Measurements from ENCODE around the gene NFIA. TPM values are rescaled to one million over a fixed set of nuclear protein-coding genes. Genes with fewer than 3 reads are reported as not detected.

Gene NFIA
- total and polyA plus RNA-seq, 2 donors (not counting 1 experiment from before 2014, with no cell fraction given): 0.28 to 0.54 TPM

GRCh38 chr1:61120998-61121397 lies 38.6 kb downstream of the NFIA start:
- Histone ChIP-seq H3K36me3 (replicated peaks in 1 of 2; ENCODE audit: control extremely low read depth in 1 of 2, control insufficient read depth in 1 of 2, extremely low read depth in 1 of 2, insufficient read depth in 2 of 2, low read length in 1 of 2) (no peaks in the 10 kb centered on the region), H3K4me1 (ENCODE audit: control insufficient read depth in 2 of 2, insufficient read depth in 2 of 2, low read length in 2 of 2) (no peaks in the 10 kb centered on the region), H3K27ac (ENCODE audit: low read length in 2 of 2) (no peak overlapping the region), H3K9me3 (ENCODE audit: control extremely low read depth in 1 of 3, control insufficient read depth in 2 of 3, insufficient read depth in 1 of 3, low read length in 2 of 3) (no peaks in the 10 kb centered on the region), H2AFZ (ENCODE audit: insufficient read depth, low read depth, low read length, poor library complexity, severe bottlenecking) (no peak overlapping the region), H3K4me2 (replicated peaks; ENCODE audit: low read depth, low read length, poor library complexity, severe bottlenecking) (no peak overlapping the region), H3K4me3 (ENCODE audit: control extremely low read depth in 1 of 5, extremely low read depth in 1 of 5, insufficient read depth in 1 of 5, low read depth in 2 of 5, low read length in 4 of 5) (no peak overlapping the region), H4K20me1 (ENCODE audit: control insufficient read depth, insufficient read depth, low read length, poor library complexity, severe bottlenecking) (no peaks in the 10 kb centered on the region), H3K79me2 (ENCODE audit: control insufficient read depth, insufficient read depth, low read length) (no peaks in the 10 kb centered on the region), H3K9ac (ENCODE audit: low read length) (no peak overlapping the region), H3K27me3 (replicated peaks in 1 of 4; ENCODE audit: control extremely low read depth in 1 of 4, control insufficient read depth in 3 of 4, insufficient read depth in 4 of 4, low read length in 3 of 4) (no peaks in the 10 kb centered on the region)
- no peaks in the 10 kb centered on the region for H3K9me3 Mint-ChIP-seq (ENCODE audit: insufficient read depth)
- no peak for DNase-seq
- 100% methylated on average over 1 of the region's 2 CpGs for WGBS (ENCODE audit: insufficient coverage)
- TF ChIP-seq CTCF (IDR thresholded peaks at IDR 0.05) (no peak), EZH2 (IDR thresholded peaks at IDR 0.05; ENCODE audit: borderline replicate concordance, insufficient read depth, low read depth, low read length, poor library complexity, severe bottlenecking) (no peak)
- ChIA-PET CTCF (interaction anchor here (0.6 to 1.8 kb wide), 2 partner anchors 64 to 71 kb away, joined by 3 to 7 read pairs; no protein-coding TSS in a partner anchor), POLR2A (no interaction called here)
- no peak overlapping the region for H3K4me3 Mint-ChIP-seq
- intact Hi-C loops (cut with micrococcal nuclease): no loop called here
- peaks cover 12% of the 10 kb centered on the region for H3K27me3 Mint-ChIP-seq
- ATAC-seq (ENCODE audit: low read depth): no peak
- H3K4me1 Mint-ChIP-seq: no peaks in the 10 kb centered on the region
- H3K27ac Mint-ChIP-seq: no peak overlapping the region

GRCh38 chr1:61121631-61122030 lies 39.3 kb downstream of the NFIA start:
- intact Hi-C loops (cut with micrococcal nuclease): no loop called here
- ATAC-seq (ENCODE audit: low read depth): no peak
- DNase-seq: no peak
- no peak overlapping the region for H2AFZ ChIP-seq (ENCODE audit: insufficient read depth, low read depth, low read length, poor library complexity, severe bottlenecking)
- H4K20me1 ChIP-seq (ENCODE audit: control insufficient read depth, insufficient read depth, low read length, poor library complexity, severe bottlenecking): no peaks in the 10 kb centered on the region
- H3K27me3 Mint-ChIP-seq: peaks cover 7% of the 10 kb centered on the region
- H3K9me3 Mint-ChIP-seq (ENCODE audit: insufficient read depth): no peaks in the 10 kb centered on the region
- H3K9me3 ChIP-seq (ENCODE audit: control extremely low read depth in 1 of 3, control insufficient read depth in 2 of 3, insufficient read depth in 1 of 3, low read length in 2 of 3): no peaks in the 10 kb centered on the region
- H3K27me3 ChIP-seq (replicated peaks in 1 of 4; ENCODE audit: control extremely low read depth in 1 of 4, control insufficient read depth in 3 of 4, insufficient read depth in 4 of 4, low read length in 3 of 4): no peaks in the 10 kb centered on the region
- H3K79me2 ChIP-seq (ENCODE audit: control insufficient read depth, insufficient read depth, low read length): no peaks in the 10 kb centered on the region
- no peak overlapping the region for H3K27ac ChIP-seq (ENCODE audit: low read length in 2 of 2)
- no peaks in the 10 kb centered on the region for H3K4me1 Mint-ChIP-seq
- H3K9ac ChIP-seq (ENCODE audit: low read length): no peak overlapping the region
- no peak overlapping the region for H3K4me3 ChIP-seq (ENCODE audit: control extremely low read depth in 1 of 5, extremely low read depth in 1 of 5, insufficient read depth in 1 of 5, low read depth in 2 of 5, low read length in 4 of 5)
- H3K36me3 ChIP-seq (replicated peaks in 1 of 2; ENCODE audit: control extremely low read depth in 1 of 2, control insufficient read depth in 1 of 2, extremely low read depth in 1 of 2, insufficient read depth in 2 of 2, low read length in 1 of 2): no peaks in the 10 kb centered on the region
- no peak overlapping the region for H3K4me2 ChIP-seq (replicated peaks; ENCODE audit: low read depth, low read length, poor library complexity, severe bottlenecking)
- ChIA-PET CTCF (interaction anchor here (1.8 kb wide), 1 partner anchor 72 kb away, joined by 7 read pairs; no protein-coding TSS in a partner anchor), POLR2A (no interaction called here)
- H3K4me1 ChIP-seq (ENCODE audit: control insufficient read depth in 2 of 2, insufficient read depth in 2 of 2, low read length in 2 of 2): no peaks in the 10 kb centered on the region
- no peak overlapping the region for H3K4me3 Mint-ChIP-seq
- H3K27ac Mint-ChIP-seq: no peak overlapping the region
- TF ChIP-seq CTCF (IDR thresholded peaks at IDR 0.05) (no peak), EZH2 (IDR thresholded peaks at IDR 0.05; ENCODE audit: borderline replicate concordance, insufficient read depth, low read depth, low read length, poor library complexity, severe bottlenecking) (no peak)

Measured in B cell (primary cell).